HUDEP-2 (cell line): ENCODE results near the gene METTL24.
"Not testable (repeated sequence)": the region's sequence is repeated elsewhere in the genome, so short reads cannot be mapped to it uniquely, and the experiment has no call there.

Experiments
- DNase-seq, 76 experiments: peaks; one replicate each; lab custom pipeline; 2025; ENCODE audit not compliant: unreplicated experiment in 76 of 76; lab: John Stamatoyannopoulos, UW

Gene METTL24

GRCh38 chr6:110272781-110273180 is 85.4 kb downstream of the METTL24 start:
- DNase-seq = not testable (repeated sequence)

- no peak for DNase-seq
Observed at GRCh38 chr6:110271732-110272022, 86.5 kb downstream of the METTL24 start.

GRCh38 chr6:110270165-110270564 is 88.0 kb downstream of the METTL24 start:
- DNase-seq = no peak

GRCh38 chr6:110269623-110270022 is 88.5 kb downstream of the METTL24 start:
- no peak for DNase-seq

GRCh38 chr6:110266996-110267395 is 91.2 kb downstream of the METTL24 start:
- no peak for DNase-seq

GRCh38 chr6:110265273-110265672 is 92.9 kb downstream of the METTL24 start:
- no peak for DNase-seq

GRCh38 chr6:110256366-110256765 is 101.8 kb downstream of the METTL24 start:
- DNase-seq = no peak

GRCh38 chr6:110255211-110255750 is 102.9 kb downstream of the METTL24 start:
- peak in 25 of 76 experiments; percentile 2 to 60 (median 20) for DNase-seq

GRCh38 chr6:110250838-110251237 is 107.3 kb downstream of the METTL24 start:
- no peak for DNase-seq

GRCh38 chr6:110250058-110250457 is 108.1 kb downstream of the METTL24 start:
- no peak for DNase-seq

- DNase-seq = no peak
Observed at GRCh38 chr6:110246900-110247546, 111.1 kb downstream of the METTL24 start.

GRCh38 chr6:110246378-110246777 is 111.8 kb downstream of the METTL24 start:
- no peak for DNase-seq

GRCh38 chr6:110244621-110245020 is 113.5 kb downstream of the METTL24 start:
- DNase-seq = not testable (repeated sequence)

GRCh38 chr6:110239526-110240274 is 118.4 kb downstream of the METTL24 start:
- peak in 25 of 76 experiments; percentile 3 to 70 (median 31) for DNase-seq

GRCh38 chr6:110236007-110236406 is 122.1 kb downstream of the METTL24 start:
- DNase-seq = not testable (repeated sequence)

- no peak for DNase-seq
Observed at GRCh38 chr6:110233770-110234374, 124.3 kb downstream of the METTL24 start.

- DNase-seq = no peak
Observed at GRCh38 chr6:110232450-110232849, 125.7 kb downstream of the METTL24 start.

- no peak for DNase-seq
Observed at GRCh38 chr6:110226261-110226660, 131.9 kb downstream of the METTL24 start.

- DNase-seq = no peak
Observed at GRCh38 chr6:110221738-110222137, 136.4 kb downstream of the METTL24 start.

- DNase-seq = no peak
Observed at GRCh38 chr6:110217266-110217665, 140.9 kb downstream of the METTL24 start.

- DNase-seq = no peak
Observed at GRCh38 chr6:110216140-110216539, 142.0 kb downstream of the METTL24 start.

- DNase-seq = no peak
Observed at GRCh38 chr6:110214338-110214737, 143.8 kb downstream of the METTL24 start.
